ENCODE results near the gene PICK1. TPM values are rescaled to one million over a fixed set of nuclear protein-coding genes. Genes with fewer than 3 reads are reported as not detected.

The PICK1 gene
- polyA plus RNA-seq: 10 to 100 TPM; 24.3 to 33.3 (median 32.0) TPM
- long read RNA-seq, donor 1, transcript PICK1-201 (13 exons, 2,055 nt): major isoform, 5 of 13 reads
- long read RNA-seq, donor 1, transcript PICK1-211 (4 exons, 616 nt): major isoform, 5 of 13 reads
- long read RNA-seq, donor 1, partial matches to known transcripts: 0 of 13 reads
- long read RNA-seq, donor 1, other reads (novel, unspliced or antisense): 0 of 13 reads
- long read RNA-seq, donor 2: 0 reads
- long read RNA-seq, donor 3, partial matches to known transcripts: 31 of 60 reads
- long read RNA-seq, donor 3, other reads (novel, unspliced or antisense): 26 of 60 reads
- long read RNA-seq, donor 4: 0 reads
- long read RNA-seq, donor 5, partial matches to known transcripts: 0 of 1 reads
- long read RNA-seq, donor 5, other reads (novel, unspliced or antisense): 0 of 1 reads
- long read RNA-seq, donor 6, partial matches to known transcripts: 0 of 3 reads
- long read RNA-seq, donor 6, other reads (novel, unspliced or antisense): 0 of 3 reads
- long read RNA-seq, donor 7, partial matches to known transcripts: 0 of 1 reads
- long read RNA-seq, donor 7, other reads (novel, unspliced or antisense): 0 of 1 reads
- long read RNA-seq, donor 8, partial matches to known transcripts: 0 of 1 reads
- long read RNA-seq, donor 8, other reads (novel, unspliced or antisense): 0 of 1 reads
- long read RNA-seq, donor 9: 0 reads
- long read RNA-seq, donor 10, partial matches to known transcripts: 0 of 1 reads
- long read RNA-seq, donor 10, other reads (novel, unspliced or antisense): 0 of 1 reads

DNA sequence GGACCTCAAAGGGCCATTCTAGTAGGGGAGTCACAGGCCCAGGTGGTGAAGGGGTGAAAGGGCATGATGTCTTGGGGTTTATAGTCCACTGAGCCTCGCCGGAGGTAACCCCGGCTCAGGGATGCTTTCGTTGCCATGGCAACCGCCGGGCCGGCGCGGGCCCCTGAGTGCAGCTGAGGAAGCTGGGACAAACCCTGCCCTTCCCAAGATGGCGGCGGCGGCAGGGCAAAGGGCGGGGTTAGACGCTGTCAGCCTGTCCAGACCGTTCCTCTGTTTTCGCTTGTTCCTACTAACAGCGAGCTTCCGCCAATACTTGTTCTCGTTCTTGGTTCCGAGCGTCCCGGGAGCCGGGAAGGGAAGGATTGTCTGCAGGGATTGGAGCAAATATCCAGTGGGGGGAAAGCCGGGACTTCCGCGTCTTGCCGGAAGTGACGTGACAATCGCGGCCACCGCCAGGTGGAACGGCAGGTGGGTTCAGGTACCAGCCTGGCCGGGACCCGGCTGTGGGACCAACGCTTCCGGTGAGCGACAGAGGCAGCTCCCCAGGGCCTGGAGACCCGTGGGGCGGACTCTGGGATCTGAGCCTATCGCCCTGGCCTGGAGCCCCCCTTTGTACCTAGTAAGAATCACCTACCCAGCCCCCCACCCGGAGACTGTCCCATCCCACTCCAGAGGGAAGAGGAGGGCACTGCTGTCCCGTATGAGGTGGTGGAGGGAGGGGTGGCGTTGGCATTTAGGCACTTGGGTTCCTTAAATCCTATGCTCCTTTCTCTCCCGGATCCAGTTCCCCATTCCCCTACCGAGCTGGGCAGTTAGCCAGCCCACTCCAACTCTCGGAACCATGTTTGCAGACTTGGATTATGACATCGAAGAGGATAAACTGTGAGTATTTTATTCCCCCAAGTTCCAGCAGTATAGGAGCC lies at the start of gene PICK1:
Gene PICK1, plus strand, starts transcription at position 436 of the 923 bp plus-strand sequence. Its CDS starts 406 bp downstream, at position 842.
- WGBS, 3 donors: 0 to 2% (median 2%) methylated on average over 44 to 47 of the region's 47 CpGs
- FAIRE-seq (no peak), DNase-seq (peak; percentile 90 to 96)
- H3K9me3 ChIP-seq (ENCODE audit: control insufficient read depth in 2 of 2, insufficient read depth in 1 of 2, low read depth in 1 of 2, low read length in 1 of 2): no peaks in the 10 kb centered on the region
- peaks cover 0 to 11% (median 2%) of the 10 kb centered on the region in 3 donors for H3K4me1 ChIP-seq (ENCODE audit: control insufficient read depth in 3 of 3, insufficient read depth in 2 of 3, low read depth in 1 of 3, low read length in 2 of 3)
- peaks cover 0 to 2% (median 0%) of the 10 kb centered on the region in 3 donors for H3K27me3 ChIP-seq (ENCODE audit: control insufficient read depth in 3 of 3, insufficient read depth in 3 of 3, low read length in 3 of 3)
- H3K4me3 ChIP-seq (ENCODE audit: low read depth in 1 of 3, low read length in 3 of 3): peak within 1 kb of the TSS; percentile 32 to 75 (median 73)
- H3K36me3 ChIP-seq (ENCODE audit: control insufficient read depth in 3 of 3, insufficient read depth in 2 of 3, low read depth in 1 of 3, low read length in 3 of 3): peaks cover 0 to 26% (median 2%) of the 10 kb centered on the region in 3 donors
- peak within 1 kb of the TSS; percentile 86 to 89 (median 87) for H3K27ac ChIP-seq (ENCODE audit: low read depth in 1 of 3, low read length in 2 of 3)

GRCh38 chr22:38009000-38009806 lies 48.0 kb upstream of the PICK1 start:
- no peaks in the 10 kb centered on the region for H3K36me3 ChIP-seq (ENCODE audit: control insufficient read depth in 3 of 3, insufficient read depth in 2 of 3, low read depth in 1 of 3, low read length in 3 of 3)
- 75 to 77% (median 75%) methylated on average over 14 of the region's 14 CpGs for WGBS, 3 donors
- DNase-seq (no peak), FAIRE-seq (no peak)
- no peaks in the 10 kb centered on the region for H3K27me3 ChIP-seq (ENCODE audit: control insufficient read depth in 3 of 3, insufficient read depth in 3 of 3, low read length in 3 of 3)
- no peak overlapping the region for H3K4me3 ChIP-seq (ENCODE audit: low read depth in 1 of 3, low read length in 3 of 3)
- no peak overlapping the region for H3K27ac ChIP-seq (ENCODE audit: low read depth in 1 of 3, low read length in 2 of 3)
- no peaks in the 10 kb centered on the region for H3K4me1 ChIP-seq (ENCODE audit: control insufficient read depth in 3 of 3, insufficient read depth in 2 of 3, low read depth in 1 of 3, low read length in 2 of 3)
- H3K9me3 ChIP-seq (ENCODE audit: control insufficient read depth in 2 of 2, insufficient read depth in 1 of 2, low read depth in 1 of 2, low read length in 1 of 2): peaks cover 0 to 1% of the 10 kb centered on the region in 2 donors

DNA sequence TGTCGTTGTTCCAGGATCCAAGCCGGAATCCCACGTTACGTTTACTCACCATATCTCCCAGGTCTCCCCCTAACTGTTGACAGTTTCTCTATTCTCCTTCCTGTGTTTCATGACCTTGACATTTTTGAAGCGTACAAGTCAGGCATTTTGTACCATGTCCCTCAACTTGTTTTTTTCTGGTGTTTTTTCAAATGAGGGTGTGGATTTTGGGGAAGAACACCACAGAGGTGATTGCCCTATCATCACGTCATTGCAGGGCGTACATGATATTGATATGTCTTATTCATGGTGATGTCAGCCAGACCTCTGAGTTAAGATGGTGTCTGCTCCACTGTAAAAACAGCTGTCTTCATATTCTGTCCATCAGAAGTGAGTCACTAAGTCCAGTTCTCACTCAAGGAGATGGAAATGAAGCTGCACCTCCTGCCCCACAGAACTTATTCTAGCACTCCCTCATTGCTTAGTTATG lies 44.6 kb upstream of the PICK1 start:
- Histone ChIP-seq H3K27me3 (ENCODE audit: control insufficient read depth in 3 of 3, insufficient read depth in 3 of 3, low read length in 3 of 3) (no peaks in the 10 kb centered on the region), H3K9me3 (ENCODE audit: control insufficient read depth in 2 of 2, insufficient read depth in 1 of 2, low read depth in 1 of 2, low read length in 1 of 2) (peaks cover 0 to 3% of the 10 kb centered on the region in 2 donors), H3K27ac (ENCODE audit: low read depth in 1 of 3, low read length in 2 of 3) (no peak overlapping the region), H3K36me3 (ENCODE audit: control insufficient read depth in 3 of 3, insufficient read depth in 2 of 3, low read depth in 1 of 3, low read length in 3 of 3) (no peaks in the 10 kb centered on the region), H3K4me1 (ENCODE audit: control insufficient read depth in 3 of 3, insufficient read depth in 2 of 3, low read depth in 1 of 3, low read length in 2 of 3) (peaks cover 0 to 3% (median 0%) of the 10 kb centered on the region in 3 donors), H3K4me3 (ENCODE audit: low read depth in 1 of 3, low read length in 3 of 3) (no peak overlapping the region)
- 86 to 88% (median 87%) methylated on average over 7 of the region's 7 CpGs for WGBS, 3 donors
- FAIRE-seq (no peak), DNase-seq (no peak)

DNA sequence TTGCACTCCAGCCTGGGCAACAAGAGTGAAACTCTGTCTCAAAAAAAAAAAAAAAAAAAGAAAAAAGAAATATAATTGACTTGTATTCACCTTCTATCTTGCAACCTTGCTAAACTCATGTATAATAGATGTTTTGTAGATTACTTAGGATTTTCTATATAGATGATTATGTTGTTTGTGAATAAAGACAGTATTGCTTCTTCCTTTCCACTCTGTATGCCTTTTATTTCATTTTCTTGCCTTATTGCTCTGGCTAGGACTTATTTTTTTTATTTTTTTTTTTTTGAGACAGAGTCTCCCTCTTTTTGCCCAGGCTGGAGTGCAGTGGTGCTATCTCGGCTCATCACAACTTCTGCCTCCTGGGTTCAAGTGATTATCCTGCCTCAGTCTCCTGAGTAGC lies 43.1 kb upstream of the PICK1 start:
- WGBS, 3 donors: 93 to 97% (median 94%) methylated on average over 1 of the region's 1 CpG
- no peak for FAIRE-seq

DNA sequence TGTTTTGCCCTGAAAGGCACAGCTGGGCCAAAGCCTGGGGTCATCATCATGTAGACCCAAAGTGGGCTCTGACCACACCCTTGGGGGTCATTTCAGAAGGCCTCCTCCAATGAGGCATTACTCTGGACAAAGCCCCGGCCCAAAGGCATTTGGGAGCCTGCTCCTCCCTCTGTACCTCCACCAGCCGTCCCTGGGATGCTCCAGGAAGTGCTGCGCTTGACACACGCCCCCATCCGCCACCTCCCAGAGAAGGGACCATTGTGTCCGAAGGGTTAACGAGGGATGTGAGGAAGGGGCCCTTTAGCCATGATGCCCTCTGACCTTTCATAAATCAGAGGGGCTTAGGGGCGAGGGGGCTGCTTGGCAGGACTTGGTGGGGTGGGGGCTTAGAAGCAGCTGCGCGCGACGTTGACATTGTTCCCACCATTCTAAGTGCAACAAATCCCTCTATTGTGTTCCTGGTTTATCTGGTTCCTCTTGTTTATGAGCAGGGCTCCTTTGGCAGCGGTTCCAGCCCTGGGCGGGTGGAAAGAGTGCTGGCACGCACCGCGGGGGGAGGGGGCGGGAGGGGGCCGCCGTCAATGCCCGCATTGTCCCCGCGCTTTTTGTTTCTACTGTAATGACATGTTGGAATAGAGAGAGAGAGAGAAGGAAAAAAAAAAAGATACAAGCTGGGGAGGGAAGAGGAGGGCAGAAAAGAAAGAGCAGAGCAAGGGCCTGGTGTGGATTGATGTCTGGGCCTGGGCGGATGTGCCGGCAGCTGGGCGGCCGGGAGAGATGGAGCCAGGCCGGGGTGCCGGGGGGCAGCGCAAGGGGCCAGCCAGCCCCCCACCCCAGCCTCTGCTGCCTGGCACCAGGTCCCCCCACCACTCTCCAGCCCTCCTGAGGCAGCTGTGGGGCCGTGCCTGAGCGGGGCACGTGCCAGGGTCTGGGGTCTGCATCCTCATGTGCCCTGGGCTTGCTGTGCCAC lies 40.7 kb upstream of the PICK1 start:
- Histone ChIP-seq H3K27ac (ENCODE audit: low read depth in 1 of 3, low read length in 2 of 3) (peak overlapping the region in 1 of 3 donors; percentile 30), H3K27me3 (ENCODE audit: control insufficient read depth in 3 of 3, insufficient read depth in 3 of 3, low read length in 3 of 3) (no peaks in the 10 kb centered on the region), H3K9me3 (ENCODE audit: control insufficient read depth in 2 of 2, insufficient read depth in 1 of 2, low read depth in 1 of 2, low read length in 1 of 2) (peaks cover 0 to 3% of the 10 kb centered on the region in 2 donors), H3K4me1 (ENCODE audit: control insufficient read depth in 3 of 3, insufficient read depth in 2 of 3, low read depth in 1 of 3, low read length in 2 of 3) (peaks cover 0 to 3% (median 0%) of the 10 kb centered on the region in 3 donors), H3K36me3 (ENCODE audit: control insufficient read depth in 3 of 3, insufficient read depth in 2 of 3, low read depth in 1 of 3, low read length in 3 of 3) (no peaks in the 10 kb centered on the region), H3K4me3 (ENCODE audit: low read depth in 1 of 3, low read length in 3 of 3) (no peak overlapping the region)
- FAIRE-seq (no peak), DNase-seq (peak; percentile 14 to 27)
- WGBS, 3 donors: 23 to 46% (median 29%) methylated on average over 32 to 33 of the region's 33 CpGs

More for the DNA sequence above, 43.1 kb upstream of the PICK1 start:
- no peak for DNase-seq
- no peaks in the 10 kb centered on the region for H3K36me3 ChIP-seq (ENCODE audit: control insufficient read depth in 3 of 3, insufficient read depth in 2 of 3, low read depth in 1 of 3, low read length in 3 of 3)
- peaks cover 0 to 3% (median 0%) of the 10 kb centered on the region in 3 donors for H3K4me1 ChIP-seq (ENCODE audit: control insufficient read depth in 3 of 3, insufficient read depth in 2 of 3, low read depth in 1 of 3, low read length in 2 of 3)
- no peak overlapping the region for H3K27ac ChIP-seq (ENCODE audit: low read depth in 1 of 3, low read length in 2 of 3)
- no peaks in the 10 kb centered on the region for H3K27me3 ChIP-seq (ENCODE audit: control insufficient read depth in 3 of 3, insufficient read depth in 3 of 3, low read length in 3 of 3)
- H3K4me3 ChIP-seq (ENCODE audit: low read depth in 1 of 3, low read length in 3 of 3): no peak overlapping the region
- H3K9me3 ChIP-seq (ENCODE audit: control insufficient read depth in 2 of 2, insufficient read depth in 1 of 2, low read depth in 1 of 2, low read length in 1 of 2): peaks cover 0 to 3% of the 10 kb centered on the region in 2 donors

DNA sequence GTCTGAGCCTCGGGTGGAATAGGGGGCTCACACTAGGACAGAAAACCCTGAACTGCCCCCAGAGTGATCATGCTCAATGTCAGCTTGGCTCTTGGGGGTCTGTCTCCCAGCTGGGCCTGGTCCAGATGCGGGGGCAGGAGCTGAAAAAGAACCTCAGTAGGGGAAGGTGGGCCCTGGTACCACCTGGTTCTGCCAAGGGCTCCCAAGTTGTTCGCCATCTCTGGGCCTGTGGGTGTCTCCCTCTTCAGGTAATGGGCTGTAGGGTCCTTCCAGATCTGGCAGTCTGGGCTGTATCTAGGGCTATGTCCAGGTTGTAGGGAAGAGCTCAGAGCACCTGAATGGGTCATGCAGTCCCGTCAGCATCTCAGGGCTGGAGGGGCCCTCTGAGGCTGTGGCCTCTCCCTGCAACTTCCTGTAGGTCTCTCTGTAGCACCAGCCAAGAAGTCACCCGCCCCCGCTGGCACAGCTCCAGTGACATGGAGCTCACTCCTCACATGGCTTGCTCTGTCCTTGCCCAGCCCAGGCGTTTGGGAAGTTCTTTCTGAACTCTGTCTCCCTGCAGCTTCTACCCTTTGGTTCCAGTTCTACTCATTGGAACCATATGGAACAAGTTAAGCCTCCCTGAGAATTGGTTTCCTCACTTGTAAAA lies 39.8 kb upstream of the PICK1 start:
- Histone ChIP-seq H3K27ac (ENCODE audit: low read depth in 1 of 3, low read length in 2 of 3) (peak overlapping the region in 2 of 3 donors; percentile 24 to 30), H3K9me3 (ENCODE audit: control insufficient read depth in 2 of 2, insufficient read depth in 1 of 2, low read depth in 1 of 2, low read length in 1 of 2) (peaks cover 0 to 3% of the 10 kb centered on the region in 2 donors), H3K36me3 (ENCODE audit: control insufficient read depth in 3 of 3, insufficient read depth in 2 of 3, low read depth in 1 of 3, low read length in 3 of 3) (no peaks in the 10 kb centered on the region), H3K4me3 (ENCODE audit: low read depth in 1 of 3, low read length in 3 of 3) (no peak overlapping the region), H3K27me3 (ENCODE audit: control insufficient read depth in 3 of 3, insufficient read depth in 3 of 3, low read length in 3 of 3) (no peaks in the 10 kb centered on the region), H3K4me1 (ENCODE audit: control insufficient read depth in 3 of 3, insufficient read depth in 2 of 3, low read depth in 1 of 3, low read length in 2 of 3) (peaks cover 0 to 3% (median 0%) of the 10 kb centered on the region in 3 donors)
- DNase-seq: peak; percentile 24 to 43
- 42 to 48% (median 47%) methylated on average over 6 to 7 of the region's 7 CpGs for WGBS, 3 donors
- no peak for FAIRE-seq
